Subcutaneous abdominal adipose tissue (tissue), 5 donors: ENCODE data around the gene RNF217.

Experiments
- H3K27ac ChIP-seq: one replicate; pipeline ENCODE4 v1.7.0; 2013; ENCODE audit warnings: low read depth, mild to moderate bottlenecking, inconsistent platforms, low read length, moderate library complexity
- H3K27me3 ChIP-seq, 5 donors: one replicate each; pipeline ENCODE4 v1.7.0; 2013; ENCODE audit warnings: low read length in 5 of 5, inconsistent platforms in 1 of 5; ENCODE audit not compliant: control insufficient read depth in 5 of 5, insufficient read depth in 4 of 5
- H3K36me3 ChIP-seq, 5 donors: one replicate each; pipeline ENCODE4 v1.7.0; 2013; ENCODE audit warnings: low read length in 5 of 5; ENCODE audit not compliant: control insufficient read depth in 5 of 5, insufficient read depth in 5 of 5
- H3K4me1 ChIP-seq, 5 donors: one replicate each; pipeline ENCODE4 v1.7.0; 2013; ENCODE audit warnings: low read length in 5 of 5, mild to moderate bottlenecking in 3 of 5, moderate library complexity in 1 of 5; ENCODE audit not compliant: control insufficient read depth in 5 of 5, insufficient read depth in 5 of 5
- H3K4me3 ChIP-seq, 5 donors: one replicate each; pipeline ENCODE4 v1.7.0; 2013; ENCODE audit warnings: low read length in 5 of 5, low read depth in 1 of 5
- H3K9ac ChIP-seq, 5 donors: one replicate each; pipeline ENCODE4 v1.7.0; 2013; ENCODE audit warnings: low read length in 5 of 5, mild to moderate bottlenecking in 4 of 5, moderate library complexity in 3 of 5
- H3K9me3 ChIP-seq, 5 donors: one replicate each; pipeline ENCODE4 v1.7.0; 2013; ENCODE audit warnings: low read length in 5 of 5; ENCODE audit not compliant: control insufficient read depth in 5 of 5
- donor health status: healthy.
- donor health status: healthy.
- donor health status: healthy.
- donor health status: healthy.
- donor health status: healthy.

RNF217 gene

GRCh38 chr6:125132058-125132457 is 169.8 kb downstream of the RNF217 start:
- no peak overlapping the region for H3K27ac ChIP-seq
- no peaks in the 10 kb centered on the region for H3K4me1 ChIP-seq
- no peaks in the 10 kb centered on the region for H3K36me3 ChIP-seq
- H3K27me3 ChIP-seq, result no peaks in the 10 kb centered on the region
- no peak overlapping the region for H3K9ac ChIP-seq
- no peak overlapping the region for H3K4me3 ChIP-seq
- peaks cover 0 to 2% (median 0%) of the 10 kb centered on the region in 5 donors for H3K9me3 ChIP-seq

- H3K4me1 ChIP-seq, result no peaks in the 10 kb centered on the region
- no peak overlapping the region for H3K27ac ChIP-seq
- H3K27me3 ChIP-seq, result no peaks in the 10 kb centered on the region
- H3K9ac ChIP-seq, result no peak overlapping the region
- H3K4me3 ChIP-seq, result no peak overlapping the region
- H3K9me3 ChIP-seq, result no peaks in the 10 kb centered on the region
- no peaks in the 10 kb centered on the region for H3K36me3 ChIP-seq
Observed at GRCh38 chr6:125136378-125136777, 174.1 kb downstream of the RNF217 start.

GRCh38 chr6:125138083-125138482 is 175.8 kb downstream of the RNF217 start:
- Histone ChIP-seq H3K9me3 (no peaks in the 10 kb centered on the region), H3K36me3 (no peaks in the 10 kb centered on the region), H3K27ac (no peak overlapping the region), H3K27me3 (no peaks in the 10 kb centered on the region), H3K4me1 (no peaks in the 10 kb centered on the region), H3K9ac (no peak overlapping the region), H3K4me3 (no peak overlapping the region)

GRCh38 chr6:125140808-125141207 is 178.6 kb downstream of the RNF217 start:
- Histone ChIP-seq H3K9me3 (no peaks in the 10 kb centered on the region), H3K27ac (no peak overlapping the region), H3K27me3 (no peaks in the 10 kb centered on the region), H3K4me1 (peaks cover 0 to 7% (median 0%) of the 10 kb centered on the region in 5 donors), H3K36me3 (no peaks in the 10 kb centered on the region), H3K9ac (no peak overlapping the region), H3K4me3 (no peak overlapping the region)
